Stimulated activated CD8-positive, alpha-beta memory T cell treated with anti-CD3 and anti-CD28 coated beads, Interleukin-12 subunit alpha, Interleukin-12 subunit beta, amount 100 ng/mL, for 4 hours (primary cell): ENCODE results near the gene JMJD1C.

ENCODE experiments used
- DNase-seq: peaks from one replicate; pipeline ENCODE4 v3.0.0-alpha.2; 2020; ENCODE audit warnings: low read depth

Gene JMJD1C

GRCh38 chr10:63129888-63130287 is 335.9 kb downstream of the JMJD1C start:
- DNase-seq = no peak

GRCh38 chr10:63128443-63128842 is 337.3 kb downstream of the JMJD1C start:
- DNase-seq = no peak

GRCh38 chr10:63125459-63125858 is 340.3 kb downstream of the JMJD1C start:
- DNase-seq = no peak

GRCh38 chr10:63123727-63124362 is 341.9 kb downstream of the JMJD1C start:
- no peak for DNase-seq

- DNase-seq = no peak
Observed at GRCh38 chr10:63120554-63120953, 345.2 kb downstream of the JMJD1C start.

GRCh38 chr10:63119041-63119440 is 346.7 kb downstream of the JMJD1C start:
- DNase-seq = no peak
